Activated T-helper 2 cell treated with anti-CD3 and anti-CD28 coated beads, Interferon-gamma antibody, Interleukin-2, Interleukin-4, amounts not matched to agents 10 μg/mL and 5 μg/mL and 100 μg/mL, durations not matched to agents 14 hours and 24 hours and 36 hours (primary cell): Measurements from ENCODE around the gene DNAH6. TPM values are rescaled to one million over a fixed set of nuclear protein-coding genes. Genes with fewer than 3 reads are reported as not detected.
A peak's percentile ranks its signal among the peaks of the same experiment; 100 is the strongest.
"Not testable (repeated sequence)": the region's sequence is repeated elsewhere in the genome, so short reads cannot be mapped to it uniquely, and the experiment has no call there.

Experiments
- DNase-seq: peaks from one replicate; pipeline ENCODE4 v3.0.0; 2021; ENCODE audit warnings: low spot score
- H3K27ac Mint-ChIP-seq: one replicate; pipeline ENCODE4 v1.8.0; 2021; ENCODE audit warnings: mixed read lengths
- H3K27me3 Mint-ChIP-seq: one replicate; pipeline ENCODE4 v1.8.0; 2021; ENCODE audit warnings: low read depth, mixed read lengths
- H3K36me3 Mint-ChIP-seq: one replicate; pipeline ENCODE4 v1.8.0; 2021; ENCODE audit warnings: low read depth, mixed read lengths
- H3K4me1 Mint-ChIP-seq: one replicate; pipeline ENCODE4 v1.8.0; 2021; ENCODE audit warnings: low read depth, mixed read lengths
- H3K4me3 Mint-ChIP-seq: one replicate; pipeline ENCODE4 v1.8.0; 2021; ENCODE audit warnings: low read depth, mild to moderate bottlenecking, moderate library complexity, mixed read lengths
- H3K9me3 Mint-ChIP-seq: one replicate; pipeline ENCODE4 v1.8.0; 2021; ENCODE audit warnings: mixed read lengths
- intact Hi-C: fragments of 100-400 bp; cut with micrococcal nuclease; formaldehyde crosslinking; loops from one replicate; pipeline ENCODE4 v1.15.1; 2023
- total RNA-seq: library from RNA; stranded (reverse); gene quantifications from 2 replicates; pipeline ENCODE4 v1.2.3, GENCODE V29; 2022

The DNAH6 gene
- total RNA-seq, 1 donor from 2014 or later, result 0.14 TPM

DNA sequence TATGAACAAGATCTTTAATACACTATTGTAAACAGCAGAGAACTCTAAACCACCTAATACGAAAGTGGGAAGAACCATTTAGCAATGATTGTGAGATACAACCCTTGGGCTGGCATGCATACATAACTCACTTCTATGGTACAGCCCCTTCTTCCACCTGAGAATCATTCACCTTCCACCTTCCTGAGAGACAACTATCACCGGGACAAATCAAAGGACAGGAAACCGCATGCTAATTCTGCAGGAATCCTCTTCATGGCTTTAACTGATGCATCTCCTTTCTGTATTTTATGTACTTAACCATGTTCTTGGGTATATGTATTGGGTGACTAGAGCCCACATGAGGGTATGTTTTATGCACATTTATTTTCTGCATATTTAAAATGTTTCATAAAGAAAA lies 241.3 kb downstream of the DNAH6 start:
- no peak for DNase-seq
- Mint-ChIP-seq H3K4me3 (no peak overlapping the region), H3K36me3 (no peaks in the 10 kb centered on the region), H3K27me3 (peaks cover 2% of the 10 kb centered on the region), H3K9me3 (peaks cover 9% of the 10 kb centered on the region), H3K27ac (no peak overlapping the region), H3K4me1 (peaks cover 8% of the 10 kb centered on the region)
- intact Hi-C loops, result no loop called here

DNA sequence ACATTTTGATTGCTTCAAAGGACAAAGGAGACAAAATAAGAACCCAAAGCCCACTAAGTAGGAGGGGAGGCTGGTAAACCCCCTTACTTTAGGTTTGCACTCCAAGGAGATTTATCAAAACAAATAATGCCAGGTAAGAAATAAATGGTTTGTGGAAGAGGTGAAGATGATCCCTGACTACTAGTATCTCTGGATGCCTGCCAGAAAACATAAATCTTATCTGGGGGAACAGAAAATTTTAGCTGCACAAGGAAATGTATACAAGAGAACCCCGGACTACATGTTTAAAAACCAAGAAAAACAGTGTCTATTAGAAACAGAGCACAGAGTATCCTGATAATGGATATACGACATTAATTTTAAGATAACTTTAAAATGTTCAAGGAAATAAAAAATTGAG lies 250.5 kb downstream of the DNAH6 start:
- no peak overlapping the region for H3K4me3 Mint-ChIP-seq
- H3K9me3 Mint-ChIP-seq, result peaks cover 23% of the 10 kb centered on the region
- peaks cover 15% of the 10 kb centered on the region for H3K27me3 Mint-ChIP-seq
- H3K36me3 Mint-ChIP-seq, result peaks cover 8% of the 10 kb centered on the region
- DNase-seq, result no peak
- intact Hi-C loops, result no loop called here
- H3K4me1 Mint-ChIP-seq, result peaks cover 4% of the 10 kb centered on the region
- H3K27ac Mint-ChIP-seq, result no peak overlapping the region

DNA sequence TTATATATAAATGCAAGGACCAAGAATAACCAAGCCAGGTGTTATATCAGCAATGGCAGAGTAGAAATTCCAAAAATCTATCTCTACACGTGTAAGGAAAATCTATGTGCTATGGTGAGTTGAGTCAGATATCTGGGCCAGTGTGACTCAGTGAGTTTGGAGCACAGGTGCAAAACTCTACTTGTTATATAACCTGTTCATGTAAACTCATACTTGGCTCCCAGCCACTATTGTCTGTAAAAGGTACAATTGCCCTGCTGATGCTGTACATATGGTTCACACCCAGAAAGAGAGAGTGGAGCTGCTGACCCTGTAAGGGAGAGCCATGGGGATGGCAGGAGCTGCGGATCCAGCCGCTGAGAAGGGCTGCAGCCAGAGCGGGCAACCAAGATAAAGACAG lies 252.5 kb downstream of the DNAH6 start:
- no peak for DNase-seq
- peaks cover 15% of the 10 kb centered on the region for H3K36me3 Mint-ChIP-seq
- intact Hi-C loops, result no loop called here
- peaks cover 14% of the 10 kb centered on the region for H3K27me3 Mint-ChIP-seq
- peaks cover 40% of the 10 kb centered on the region for H3K9me3 Mint-ChIP-seq
- peaks cover 4% of the 10 kb centered on the region for H3K4me1 Mint-ChIP-seq
- H3K27ac Mint-ChIP-seq, result no peak overlapping the region
- no peak overlapping the region for H3K4me3 Mint-ChIP-seq

DNA sequence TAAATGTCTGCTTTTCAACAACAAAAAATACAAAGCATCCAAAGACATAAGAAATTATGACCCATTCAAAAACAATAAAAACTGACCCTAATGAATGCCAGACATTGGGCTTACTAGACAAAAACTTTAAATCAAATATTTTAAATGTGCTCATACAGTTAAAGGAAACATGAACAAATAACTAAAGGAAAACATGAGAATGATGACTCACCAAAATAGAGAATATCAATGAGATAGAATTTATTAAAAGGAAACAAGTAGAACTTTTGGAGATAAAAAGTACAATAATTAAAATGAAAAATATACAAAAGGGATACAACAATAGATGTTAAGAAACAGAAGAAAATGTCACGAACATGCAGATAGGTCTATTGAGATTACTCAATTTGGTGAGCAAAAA lies 254.0 kb downstream of the DNAH6 start:
- intact Hi-C loops, result no loop called here
- no peak overlapping the region for H3K27ac Mint-ChIP-seq
- H3K4me3 Mint-ChIP-seq, result no peak overlapping the region

DNA sequence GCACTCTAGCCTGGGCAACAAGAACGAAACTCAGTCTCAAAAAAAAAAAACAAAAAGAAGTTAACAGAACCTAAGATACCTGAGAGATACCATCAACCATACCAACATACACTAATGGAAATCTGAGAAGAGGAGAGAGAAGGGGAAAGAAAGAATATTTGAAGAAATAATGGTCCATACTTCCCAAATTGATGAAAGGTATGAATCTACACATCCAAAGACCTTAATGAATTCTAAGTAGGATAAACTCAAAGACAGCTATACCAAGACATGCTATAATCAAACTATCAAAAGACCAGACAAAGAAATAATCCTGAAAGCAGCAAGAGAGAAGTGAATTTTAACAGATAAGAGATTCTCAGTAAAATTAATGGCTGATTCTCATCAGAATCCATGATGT lies 255.0 kb downstream of the DNAH6 start:
- peaks cover 29% of the 10 kb centered on the region for H3K36me3 Mint-ChIP-seq

More for the DNA sequence above, 254.0 kb downstream of the DNAH6 start:
- Mint-ChIP-seq H3K36me3 (peaks cover 25% of the 10 kb centered on the region), H3K9me3 (peaks cover 55% of the 10 kb centered on the region), H3K27me3 (peaks cover 13% of the 10 kb centered on the region), H3K4me1 (peaks cover 4% of the 10 kb centered on the region)
- DNase-seq, result no peak

DNA sequence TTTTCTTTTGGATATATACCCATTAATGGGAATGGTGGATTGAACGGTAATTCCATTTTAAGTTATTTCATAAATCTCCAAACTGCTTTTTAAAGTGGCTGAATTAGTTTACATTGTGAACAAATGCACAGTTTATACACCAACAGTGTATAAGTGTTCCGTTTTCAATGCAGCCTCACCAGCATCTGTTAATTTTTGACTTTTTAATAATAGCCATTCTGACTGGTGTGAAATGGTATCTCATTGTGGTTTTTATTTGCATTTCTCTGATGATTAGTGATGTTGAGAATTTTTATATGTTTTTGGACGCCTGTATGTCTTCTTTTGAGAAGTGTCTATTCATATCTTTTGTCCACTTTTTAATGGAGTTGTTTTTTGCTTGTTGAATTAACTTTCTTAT lies 257.3 kb downstream of the DNAH6 start:
- H3K27me3 Mint-ChIP-seq, H3K4me1 Mint-ChIP-seq, DNase-seq, intact Hi-C loops, H3K27ac Mint-ChIP-seq, H3K4me3 Mint-ChIP-seq: not testable (repeated sequence)
- Mint-ChIP-seq H3K9me3 (peaks cover 76% of the 10 kb centered on the region), H3K36me3 (peaks cover 32% of the 10 kb centered on the region)

More for the DNA sequence above, 255.0 kb downstream of the DNAH6 start:
- Mint-ChIP-seq H3K4me1 (peaks cover 4% of the 10 kb centered on the region), H3K9me3 (peaks cover 64% of the 10 kb centered on the region), H3K27ac (no peak overlapping the region), H3K27me3 (peaks cover 7% of the 10 kb centered on the region), H3K4me3 (no peak overlapping the region)
- no peak for DNase-seq
- intact Hi-C loops, result no loop called here

DNA sequence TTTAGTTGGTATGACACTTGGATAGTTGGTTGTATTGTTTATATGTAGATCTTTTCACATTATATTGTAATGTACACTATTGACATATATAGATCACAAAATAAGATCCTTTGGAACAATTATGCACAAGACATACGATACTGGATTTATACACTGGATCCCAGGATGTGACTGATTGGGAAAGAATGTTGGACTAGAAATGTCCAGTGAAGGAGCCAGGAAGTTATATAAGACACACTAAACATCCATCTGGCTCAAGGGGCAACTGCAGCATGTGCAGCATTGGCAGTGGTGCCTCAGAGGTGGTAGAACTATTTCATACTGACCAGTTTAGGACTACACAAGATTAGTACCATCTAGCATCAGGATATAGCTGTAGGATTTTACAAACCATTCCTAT lies 259.7 kb downstream of the DNAH6 start:
- no peak for DNase-seq
- Mint-ChIP-seq H3K36me3 (peaks cover 40% of the 10 kb centered on the region), H3K4me1 (peaks cover 26% of the 10 kb centered on the region), H3K4me3 (no peak overlapping the region), H3K27me3 (peaks cover 1% of the 10 kb centered on the region), H3K27ac (no peak overlapping the region), H3K9me3 (peaks cover 73% of the 10 kb centered on the region)
- intact Hi-C loops, result no loop called here

DNA sequence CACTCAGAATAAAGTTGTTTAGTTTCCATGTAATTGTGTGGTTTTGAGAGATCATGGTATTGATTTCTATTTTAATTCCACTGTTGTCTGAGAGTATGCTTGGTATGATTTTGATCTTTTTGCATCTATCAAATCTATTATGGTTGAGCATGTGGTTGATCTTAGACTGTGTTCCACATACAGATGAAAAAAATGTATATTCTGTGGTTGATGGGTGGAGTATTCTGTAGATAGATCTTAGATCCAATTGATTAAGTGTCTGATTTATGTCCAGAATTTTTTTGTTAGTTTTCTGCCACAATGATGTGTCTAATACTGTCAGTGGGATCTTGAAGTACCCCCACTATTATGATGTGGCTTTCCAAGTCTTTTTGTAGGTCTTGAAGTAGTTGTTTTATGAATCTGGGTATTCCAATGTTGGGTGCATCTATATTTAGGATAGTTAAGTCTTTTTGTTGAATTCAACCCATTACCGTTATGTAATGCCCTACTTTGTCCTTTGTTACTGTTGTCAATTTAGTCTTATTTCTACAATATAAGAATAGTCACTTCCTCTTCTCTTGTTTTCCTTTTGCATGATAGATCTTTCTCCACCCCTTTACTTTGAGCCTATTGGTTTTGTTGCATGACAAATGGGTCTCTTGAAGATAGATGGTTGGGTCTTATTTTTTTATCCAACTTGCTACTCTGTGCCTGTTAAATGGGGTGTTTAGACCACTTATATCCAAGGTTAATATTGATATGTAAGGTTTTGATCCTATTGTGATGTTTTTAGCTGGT lies 262.8 kb downstream of the DNAH6 start:
- DNase-seq, result no peak
- Mint-ChIP-seq H3K9me3 (peaks cover 46% of the 10 kb centered on the region), H3K36me3 (peaks cover 25% of the 10 kb centered on the region), H3K27me3 (peaks cover 1% of the 10 kb centered on the region), H3K4me1 (peaks cover 54% of the 10 kb centered on the region), H3K4me3 (no peak overlapping the region), H3K27ac (peak overlapping the region; percentile 71)
- intact Hi-C loops, result no loop called here

DNA sequence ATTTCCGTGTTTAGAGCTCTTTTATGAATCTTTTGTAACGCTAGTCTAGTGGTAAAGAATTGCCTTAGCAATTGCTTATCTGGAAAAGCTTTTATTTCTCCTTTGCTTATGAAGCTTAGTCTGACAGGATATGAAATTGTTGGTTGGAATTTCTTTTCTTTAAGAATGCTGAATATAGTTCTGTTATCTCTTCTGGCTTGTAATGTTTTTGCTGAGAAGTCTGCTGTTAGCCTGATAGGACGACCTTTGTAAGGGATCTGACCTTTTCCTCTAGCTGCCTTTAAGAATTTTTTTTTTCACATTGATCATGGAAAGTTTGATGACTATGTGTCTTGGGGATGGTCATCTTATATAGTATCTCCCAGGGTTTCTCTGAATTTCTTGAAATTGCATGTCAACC lies 263.5 kb downstream of the DNAH6 start:
- peaks cover 39% of the 10 kb centered on the region for H3K9me3 Mint-ChIP-seq
- DNase-seq, result no peak
- H3K4me3 Mint-ChIP-seq, result no peak overlapping the region
- H3K27ac Mint-ChIP-seq, result peak overlapping the region; percentile 71
- peaks cover 1% of the 10 kb centered on the region for H3K27me3 Mint-ChIP-seq
- peaks cover 19% of the 10 kb centered on the region for H3K36me3 Mint-ChIP-seq
- H3K4me1 Mint-ChIP-seq, result peaks cover 59% of the 10 kb centered on the region
- intact Hi-C loops, result no loop called here

DNA sequence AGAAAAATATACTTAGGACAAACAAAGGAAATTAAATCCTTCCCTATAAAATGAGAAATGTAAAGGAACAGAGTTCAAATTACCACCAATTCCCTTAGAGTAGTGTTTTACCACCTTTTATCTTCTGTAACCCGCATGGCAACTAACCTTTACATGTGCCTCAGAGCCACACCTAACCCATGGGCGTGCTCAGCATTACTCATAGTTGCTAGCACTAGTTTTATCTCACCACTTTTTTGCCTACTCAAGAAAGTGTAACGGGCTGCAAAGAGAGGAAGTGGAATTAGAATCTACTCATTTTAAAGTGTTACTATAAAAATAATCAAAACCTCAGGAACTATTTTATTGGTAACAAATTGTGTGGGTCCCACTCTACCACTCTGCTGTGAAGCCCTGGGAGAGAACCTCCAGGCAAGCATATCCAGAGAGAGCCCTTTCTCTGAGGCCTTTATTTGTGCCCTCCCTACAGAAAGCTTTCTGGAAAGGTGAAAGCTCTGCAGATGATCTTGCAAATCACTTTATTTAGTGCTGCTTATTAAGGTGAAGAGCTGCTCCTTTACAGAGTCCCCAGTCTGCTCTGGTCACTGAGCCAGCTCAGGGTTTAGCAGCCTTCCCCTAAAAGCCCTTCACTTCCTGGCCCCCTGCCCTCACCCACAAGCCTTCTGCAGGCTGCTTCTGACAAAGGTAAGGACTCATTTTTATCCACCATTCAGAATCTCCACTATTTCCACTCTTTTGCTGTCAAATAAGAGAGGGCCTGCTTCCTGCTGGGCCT lies 265.8 kb downstream of the DNAH6 start:
- intact Hi-C loops, result loop anchor here (1.0 to 2.0 kb wide), 4 partner anchors 35 to 143 kb away; no protein-coding TSS in a partner anchor
- Mint-ChIP-seq H3K4me3 (no peak overlapping the region), H3K27me3 (no peaks in the 10 kb centered on the region), H3K27ac (peak overlapping the region; percentile 87), H3K9me3 (peaks cover 17% of the 10 kb centered on the region), H3K36me3 (peaks cover 14% of the 10 kb centered on the region), H3K4me1 (peaks cover 66% of the 10 kb centered on the region)
- DNase-seq, result peak; percentile 57

DNA sequence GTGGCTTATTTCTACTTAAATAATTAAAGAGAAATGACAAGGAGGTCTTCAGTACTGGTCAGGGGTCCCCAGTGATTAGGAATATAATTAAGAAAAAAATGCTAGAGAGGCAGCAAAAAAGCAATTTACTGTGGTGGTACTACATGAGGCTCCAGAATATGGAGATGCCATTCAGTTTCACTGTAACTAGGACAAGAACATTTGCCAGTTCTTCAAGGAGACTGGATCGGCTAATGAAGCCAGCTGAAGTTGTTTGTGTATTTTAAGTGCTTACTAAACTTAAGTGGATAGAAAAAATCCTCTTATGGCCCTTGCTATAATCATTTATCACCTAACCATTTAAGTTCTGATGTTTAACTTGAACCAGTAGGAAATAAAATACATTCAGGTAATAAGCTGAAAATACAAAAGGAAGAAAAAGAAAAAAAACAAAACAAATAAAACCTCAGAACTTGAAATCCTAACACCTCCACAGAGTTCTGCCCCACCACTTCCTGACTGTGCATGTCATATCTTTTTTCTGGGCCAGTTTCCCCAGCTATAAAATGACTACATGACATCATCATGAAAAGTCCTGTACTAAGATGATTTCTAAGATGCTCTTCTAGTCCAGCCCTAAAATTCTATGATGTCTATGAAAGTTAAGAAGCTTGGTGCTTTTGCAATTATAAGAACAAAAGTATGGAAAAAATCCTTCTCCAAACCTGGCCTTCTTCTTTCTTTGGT lies 266.6 kb downstream of the DNAH6 start:
- Mint-ChIP-seq H3K9me3 (peaks cover 12% of the 10 kb centered on the region), H3K36me3 (peaks cover 15% of the 10 kb centered on the region), H3K4me1 (peaks cover 66% of the 10 kb centered on the region), H3K27me3 (no peaks in the 10 kb centered on the region), H3K27ac (peak overlapping the region; percentile 87), H3K4me3 (peak overlapping the region; percentile 59)
- peak; percentile 18 for DNase-seq
- intact Hi-C loops, result loop anchor here (1.0 to 2.0 kb wide), 4 partner anchors 34 to 142 kb away; no protein-coding TSS in a partner anchor

DNA sequence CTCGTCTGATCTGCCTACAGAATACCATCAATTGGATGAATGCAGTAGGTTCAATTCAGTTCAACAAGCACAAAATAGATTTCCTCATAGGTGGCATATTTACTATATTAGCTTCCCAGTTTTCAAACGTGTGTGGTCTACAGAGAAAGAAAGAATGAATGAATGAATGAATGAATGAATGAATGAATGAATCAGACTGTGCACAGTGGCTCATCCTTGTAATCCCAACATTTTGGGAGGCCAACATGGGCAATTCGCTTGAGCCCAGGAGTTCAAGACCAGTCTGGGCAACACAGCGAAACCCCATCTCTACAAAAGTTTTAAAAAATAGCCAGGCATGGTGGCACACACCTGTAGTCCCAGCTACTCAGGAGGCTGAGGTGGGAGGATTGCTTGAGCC lies 269.7 kb downstream of the DNAH6 start:
- Mint-ChIP-seq H3K4me3 (no peak overlapping the region), H3K36me3 (peaks cover 8% of the 10 kb centered on the region), H3K27me3 (no peaks in the 10 kb centered on the region), H3K27ac (no peak overlapping the region), H3K4me1 (peaks cover 41% of the 10 kb centered on the region), H3K9me3 (peaks cover 2% of the 10 kb centered on the region)
- intact Hi-C loops, result no loop called here
- DNase-seq, result no peak
